CD4-positive, alpha-beta T cell treated with Interleukin-17A for 1 hour (primary cell): ENCODE results near the gene POP7.
"Not testable (repeated sequence)": the region's sequence is repeated elsewhere in the genome, so short reads cannot be mapped to it uniquely, and the experiment has no call there.

Experiments
- DNase-seq: peaks from one replicate; pipeline ENCODE4 v3.0.0-alpha.2; 2020

The POP7 gene

GRCh38 chr7:100705753-100706671, at the start of gene POP7:
POP7 (plus strand) TSS chr7:100706121; CDS start chr7:100706831, 710 bp downstream.
- DNase-seq, result peak; percentile 98

- not testable (repeated sequence) for DNase-seq
Observed at GRCh38 chr7:100662194-100662776, 43.6 kb upstream of the POP7 start.

- no peak for DNase-seq
Observed at GRCh38 chr7:100665168-100665726, 40.7 kb upstream of the POP7 start.

GRCh38 chr7:100667331-100668068, 38.4 kb upstream of the POP7 start:
- no peak for DNase-seq

- no peak for DNase-seq
Observed at GRCh38 chr7:100668069-100668449, 37.9 kb upstream of the POP7 start.

GRCh38 chr7:100669106-100669505, 36.8 kb upstream of the POP7 start:
- DNase-seq, result not testable (repeated sequence)

GRCh38 chr7:100670074-100670473, 35.8 kb upstream of the POP7 start:
- no peak for DNase-seq

GRCh38 chr7:100671353-100672327, 34.3 kb upstream of the POP7 start:
- DNase-seq, result no peak

- peak; percentile 99 for DNase-seq
Observed at GRCh38 chr7:100673302-100673941, 32.5 kb upstream of the POP7 start, which contains the start of gene GNB2. GNB2 (plus strand) TSS chr7:100673740; CDS start chr7:100676266, 2,526 bp downstream.

- peak; percentile 57 for DNase-seq
Observed at GRCh38 chr7:100673942-100674410, 31.9 kb upstream of the POP7 start.

GRCh38 chr7:100674411-100675104, 31.4 kb upstream of the POP7 start:
- DNase-seq, result no peak

GRCh38 chr7:100675105-100675451, 30.8 kb upstream of the POP7 start:
- no peak for DNase-seq

- peak; percentile 97 for DNase-seq
Observed at GRCh38 chr7:100675581-100676350, 30.2 kb upstream of the POP7 start.

GRCh38 chr7:100676501-100677306, 29.2 kb upstream of the POP7 start:
- no peak for DNase-seq

- no peak for DNase-seq
Observed at GRCh38 chr7:100677308-100678267, 28.3 kb upstream of the POP7 start.

- no peak for DNase-seq
Observed at GRCh38 chr7:100678291-100678984, 27.5 kb upstream of the POP7 start.
